Naive thymus-derived CD4-positive, alpha-beta T cell (primary cell): ENCODE measurements around the gene RELN. TPM values are rescaled to one million over a fixed set of nuclear protein-coding genes. Genes with fewer than 3 reads are reported as not detected.
"Not testable (repeated sequence)": the region's sequence is repeated elsewhere in the genome, so short reads cannot be mapped to it uniquely, and the experiment has no call there.

Experiments
- ATAC-seq: fragments of 150-1000 bp; cut with Tn5 transposase; 2 replicates; pipeline ENCODE4 v1.10.0; 2021; ENCODE audit warnings: mild to moderate bottlenecking, moderate library complexity
- CTCF ChIA-PET: fragments of 350-600 bp; sonication (Branson Sonifier 250); formaldehyde crosslinking; loops from one replicate; lab custom pipeline; 2021; ENCODE audit warnings: antibody characterized with exemption; lab: Charles Lee
- POLR2A ChIA-PET: fragments of 350-600 bp; sonication (Branson Sonifier 250); formaldehyde crosslinking; loops from one replicate; lab custom pipeline; 2021; ENCODE audit warnings: antibody characterized with exemption, inconsistent platforms; lab: Charles Lee
- DNase-seq, 9 donors: peaks; one replicate each; pipeline versions ENCODE4 v3.0.0 to v3.0.0-alpha.2; 2020 to 2022; ENCODE audit warnings: mixed read lengths in 1 of 9
- H3K27ac ChIP-seq: one replicate; pipeline ENCODE4 v1.7.0; 2013; ENCODE audit warnings: mild to moderate bottlenecking, low read depth, low read length, moderate library complexity
- H3K27me3 ChIP-seq, 2 donors: one replicate each; pipeline ENCODE4 v1.7.0; 2013; ENCODE audit warnings: low read length in 2 of 2, mild to moderate bottlenecking in 2 of 2, moderate library complexity in 2 of 2; ENCODE audit not compliant: control insufficient read depth in 2 of 2, insufficient read depth in 2 of 2
- H3K36me3 ChIP-seq, 3 experiments: 1 replicate in 2 of 3; 2 replicates in 1 of 3; pipeline ENCODE4 v1.7.0; 2013; ENCODE audit warnings: low read length in 3 of 3, mild to moderate bottlenecking in 3 of 3, moderate library complexity in 1 of 3; ENCODE audit not compliant: insufficient read depth in 3 of 3, control insufficient read depth in 2 of 3
- H3K4me1 ChIP-seq, 2 donors: one replicate each; pipeline ENCODE4 v1.7.0; 2013; ENCODE audit warnings: low read length in 2 of 2, mild to moderate bottlenecking in 2 of 2, moderate library complexity in 1 of 2; ENCODE audit not compliant: control insufficient read depth in 2 of 2, insufficient read depth in 2 of 2
- H3K4me3 ChIP-seq: 2 replicates; pipeline ENCODE4 v1.7.0; 2013; ENCODE audit warnings: mild to moderate bottlenecking, low read length
- H3K9me3 ChIP-seq, 3 experiments: 1 replicate in 2 of 3; 2 replicates in 1 of 3; pipeline ENCODE4 v1.7.0; 2013; ENCODE audit warnings: low read length in 3 of 3; ENCODE audit not compliant: control insufficient read depth in 2 of 3
- H3K27ac Mint-ChIP-seq, 9 donors: one replicate each; pipeline ENCODE4 v1.8.0; 2020 to 2022; ENCODE audit warnings: mixed read lengths in 9 of 9, mild to moderate bottlenecking in 8 of 9, moderate library complexity in 5 of 9, inconsistent platforms in 2 of 9
- H3K27me3 Mint-ChIP-seq, 5 donors: one replicate each; pipeline ENCODE4 v1.8.0; 2021 to 2022; ENCODE audit warnings: mixed read lengths in 5 of 5, mild to moderate bottlenecking in 1 of 5
- H3K36me3 Mint-ChIP-seq, 5 donors: one replicate each; pipeline ENCODE4 v1.8.0; 2020 to 2022; ENCODE audit warnings: mixed read lengths in 5 of 5, mild to moderate bottlenecking in 3 of 5, inconsistent platforms in 1 of 5
- H3K4me1 Mint-ChIP-seq, 7 donors: one replicate each; pipeline ENCODE4 v1.8.0; 2020 to 2022; ENCODE audit warnings: mixed read lengths in 7 of 7, mild to moderate bottlenecking in 3 of 7, inconsistent platforms in 1 of 7
- H3K4me3 Mint-ChIP-seq, 10 donors: one replicate each; pipeline ENCODE4 v1.8.0; 2020 to 2022; ENCODE audit warnings: mild to moderate bottlenecking in 10 of 10, mixed read lengths in 10 of 10, moderate library complexity in 6 of 10, inconsistent platforms in 2 of 10
- H3K9me3 Mint-ChIP-seq, 11 donors: one replicate each; pipeline ENCODE4 v1.8.0; 2020 to 2022; ENCODE audit warnings: mixed read lengths in 11 of 11, mild to moderate bottlenecking in 4 of 11, inconsistent platforms in 1 of 11, moderate library complexity in 1 of 11
- intact Hi-C, 2 donors: fragments of 100-400 bp; cut with micrococcal nuclease; formaldehyde crosslinking; loops; one replicate each; pipeline ENCODE4 v1.15.1; 2023
- polyA plus RNA-seq, 2 donors: library from polyadenylated mRNA; unstranded; fragments of 300-500 nt; fragmentation: Illumina TruSeq; gene quantifications; one replicate each; pipeline ENCODE4 v1.2.3, GENCODE V29; 2021
- total RNA-seq, 6 experiments: library from RNA in 5 of 6; stranded (reverse) in 5 of 6; gene quantifications; 1 replicate in 5 of 6; 2 replicates in 1 of 6; pipeline ENCODE4 v1.2.3 and lab custom pipeline; 2021 to 2026

The RELN gene
- total RNA-seq (not detected), polyA plus RNA-seq (not detected), total RNA-seq (lab: John Stamatoyannopoulos, UW) (not detected)

- Histone ChIP-seq H3K4me3 (no peak within 1 kb of the TSS), H3K27me3 (peaks cover 0 to 2% of the 10 kb centered on the region in 2 donors), H3K36me3 (no peaks in the 10 kb centered on the region), H3K9me3 (no peaks in the 10 kb centered on the region), H3K27ac (no peak within 1 kb of the TSS), H3K4me1 (no peaks in the 10 kb centered on the region)
- ATAC-seq, result no peak
- POLR2A ChIA-PET, result no interaction called here
- Mint-ChIP-seq H3K27me3 (peaks cover 46 to 63% (median 57%) of the 10 kb centered on the region in 5 donors), H3K36me3 (peaks cover 0 to 4% (median 0%) of the 10 kb centered on the region in 5 donors), H3K9me3 (peaks cover 0 to 2% (median 0%) of the 10 kb centered on the region in 11 donors), H3K27ac (no peak within 1 kb of the TSS), H3K4me3 (peak within 1 kb of the TSS; percentile 41 to 84 (median 72)), H3K4me1 (peaks cover 3 to 19% (median 13%) of the 10 kb centered on the region in 7 donors)
- peak in 1 of 9 donors; percentile 2 for DNase-seq
- intact Hi-C loops, result no loop called here
- CTCF ChIA-PET, result no interaction called here
These were observed at the start of gene RELN for GRCh38 chr7:103989200-103989784. RELN (minus strand) TSS chr7:103989658; CDS start chr7:103989356, 302 bp downstream.

GRCh38 chr7:104038136-104038535 is 48.7 kb upstream of the RELN start:
- intact Hi-C loops, result no loop called here
- Mint-ChIP-seq H3K9me3 (peaks cover 0 to 21% (median 6%) of the 10 kb centered on the region in 11 donors), H3K27me3 (peaks cover 5 to 32% (median 29%) of the 10 kb centered on the region in 5 donors), H3K4me3 (no peak overlapping the region), H3K27ac (no peak overlapping the region), H3K36me3 (no peaks in the 10 kb centered on the region), H3K4me1 (no peaks in the 10 kb centered on the region)
- H3K4me3 ChIP-seq, result no peak overlapping the region
- H3K27me3 ChIP-seq, result no peaks in the 10 kb centered on the region
- H3K4me1 ChIP-seq, result no peaks in the 10 kb centered on the region
- no peak for ATAC-seq
- H3K27ac ChIP-seq, result no peak overlapping the region
- H3K36me3 ChIP-seq, result no peaks in the 10 kb centered on the region
- POLR2A ChIA-PET, result no interaction called here
- H3K9me3 ChIP-seq, result peaks cover 0 to 5% (median 0%) of the 10 kb centered on the region in 3 experiments
- CTCF ChIA-PET, result no interaction called here
- DNase-seq, result no peak

GRCh38 chr7:104036889-104037288 is 47.4 kb upstream of the RELN start:
- H3K4me3 Mint-ChIP-seq, CTCF ChIA-PET, intact Hi-C loops, H3K27ac ChIP-seq, ATAC-seq, H3K36me3 Mint-ChIP-seq, H3K27ac Mint-ChIP-seq, POLR2A ChIA-PET, H3K36me3 ChIP-seq, H3K9me3 ChIP-seq, H3K4me3 ChIP-seq, H3K4me1 Mint-ChIP-seq, H3K4me1 ChIP-seq, DNase-seq, H3K27me3 ChIP-seq: not testable (repeated sequence)
- peaks cover 4 to 31% (median 22%) of the 10 kb centered on the region in 5 donors for H3K27me3 Mint-ChIP-seq
- peaks cover 0 to 21% (median 6%) of the 10 kb centered on the region in 11 donors for H3K9me3 Mint-ChIP-seq

GRCh38 chr7:104035351-104035750 is 45.9 kb upstream of the RELN start:
- Mint-ChIP-seq H3K36me3 (no peaks in the 10 kb centered on the region), H3K4me1 (no peaks in the 10 kb centered on the region), H3K4me3 (no peak overlapping the region), H3K27ac (no peak overlapping the region), H3K27me3 (peaks cover 0 to 34% (median 19%) of the 10 kb centered on the region in 5 donors), H3K9me3 (peaks cover 0 to 21% (median 6%) of the 10 kb centered on the region in 11 donors)
- H3K9me3 ChIP-seq, result peaks cover 0 to 5% (median 0%) of the 10 kb centered on the region in 3 experiments
- DNase-seq (no peak), ATAC-seq (no peak)
- ChIA-PET POLR2A (no interaction called here), CTCF (no interaction called here)
- H3K36me3 ChIP-seq, result no peaks in the 10 kb centered on the region
- no peaks in the 10 kb centered on the region for H3K27me3 ChIP-seq
- intact Hi-C loops, result no loop called here
- H3K4me1 ChIP-seq, result no peaks in the 10 kb centered on the region
- H3K4me3 ChIP-seq, result no peak overlapping the region
- no peak overlapping the region for H3K27ac ChIP-seq

GRCh38 chr7:104034679-104035078 is 45.2 kb upstream of the RELN start:
- DNase-seq (no peak), ATAC-seq (no peak)
- H3K4me3 ChIP-seq, result no peak overlapping the region
- H3K4me1 ChIP-seq, result no peaks in the 10 kb centered on the region
- POLR2A ChIA-PET, result no interaction called here
- H3K27ac ChIP-seq, result no peak overlapping the region
- no peaks in the 10 kb centered on the region for H3K36me3 ChIP-seq
- H3K4me3 Mint-ChIP-seq, result no peak overlapping the region
- H3K9me3 ChIP-seq, result peaks cover 0 to 5% (median 0%) of the 10 kb centered on the region in 3 experiments
- H3K27ac Mint-ChIP-seq, result no peak overlapping the region
- intact Hi-C loops, result no loop called here
- CTCF ChIA-PET, result no interaction called here
- H3K4me1 Mint-ChIP-seq, result no peaks in the 10 kb centered on the region
- H3K36me3 Mint-ChIP-seq, result no peaks in the 10 kb centered on the region
- H3K27me3 Mint-ChIP-seq, result peaks cover 0 to 34% (median 19%) of the 10 kb centered on the region in 5 donors
- no peaks in the 10 kb centered on the region for H3K27me3 ChIP-seq
- peaks cover 0 to 21% (median 6%) of the 10 kb centered on the region in 11 donors for H3K9me3 Mint-ChIP-seq

- ChIA-PET CTCF (no interaction called here), POLR2A (no interaction called here)
- Histone ChIP-seq H3K4me1 (no peaks in the 10 kb centered on the region), H3K9me3 (peaks cover 0 to 5% (median 0%) of the 10 kb centered on the region in 3 experiments), H3K4me3 (no peak overlapping the region), H3K27ac (no peak overlapping the region), H3K36me3 (no peaks in the 10 kb centered on the region), H3K27me3 (no peaks in the 10 kb centered on the region)
- H3K27ac Mint-ChIP-seq, result no peak overlapping the region
- DNase-seq (no peak), ATAC-seq (no peak)
- peaks cover 0 to 34% (median 15%) of the 10 kb centered on the region in 5 donors for H3K27me3 Mint-ChIP-seq
- H3K4me1 Mint-ChIP-seq, result no peaks in the 10 kb centered on the region
- intact Hi-C loops, result no loop called here
- peaks cover 0 to 21% (median 6%) of the 10 kb centered on the region in 11 donors for H3K9me3 Mint-ChIP-seq
- no peaks in the 10 kb centered on the region for H3K36me3 Mint-ChIP-seq
- H3K4me3 Mint-ChIP-seq, result no peak overlapping the region
These were observed 44.4 kb upstream of the RELN start for GRCh38 chr7:104033837-104034236.

- intact Hi-C loops, result no loop called here
- DNase-seq (no peak), ATAC-seq (no peak)
- ChIA-PET POLR2A (no interaction called here), CTCF (no interaction called here)
- no peaks in the 10 kb centered on the region for H3K36me3 ChIP-seq
- Mint-ChIP-seq H3K36me3 (no peaks in the 10 kb centered on the region), H3K27me3 (peaks cover 0 to 34% (median 11%) of the 10 kb centered on the region in 5 donors), H3K27ac (no peak overlapping the region), H3K9me3 (peaks cover 0 to 21% (median 6%) of the 10 kb centered on the region in 11 donors), H3K4me3 (no peak overlapping the region), H3K4me1 (no peaks in the 10 kb centered on the region)
- H3K27ac ChIP-seq, result no peak overlapping the region
- H3K9me3 ChIP-seq, result peaks cover 0 to 5% (median 0%) of the 10 kb centered on the region in 3 experiments
- no peak overlapping the region for H3K4me3 ChIP-seq
- no peaks in the 10 kb centered on the region for H3K27me3 ChIP-seq
- no peaks in the 10 kb centered on the region for H3K4me1 ChIP-seq
These were observed 43.0 kb upstream of the RELN start for GRCh38 chr7:104032486-104032885.
